ENCODE results near the gene TTC39C. TPM values are rescaled to one million over a fixed set of nuclear protein-coding genes. Genes with fewer than 3 reads are reported as not detected.
"Not testable (repeated sequence)": the region's sequence is repeated elsewhere in the genome, so short reads cannot be mapped to it uniquely, and the experiment has no call there.

Gene TTC39C
- total RNA-seq, 1 donor from 2014 or later, result 33.2 TPM

DNA sequence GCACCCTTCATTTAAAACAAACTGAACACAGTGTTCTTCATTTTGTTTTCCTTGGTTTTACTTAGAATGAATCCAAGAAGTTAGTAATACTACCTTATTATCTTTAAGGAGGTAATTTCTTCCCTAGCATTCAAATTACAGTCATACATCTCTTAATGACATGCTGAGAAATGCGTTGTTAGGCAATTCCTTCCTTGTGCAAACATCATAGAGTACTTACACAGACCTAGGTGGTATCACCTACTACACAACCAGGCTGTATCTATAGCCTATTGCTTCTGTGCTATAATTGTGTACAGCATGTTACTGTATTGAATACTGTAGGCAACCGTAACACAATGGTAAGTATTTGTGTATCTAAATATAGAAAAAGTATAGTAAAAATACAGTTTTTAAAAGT, 115.9 kb downstream of the TTC39C start:
- DNase-seq (ENCODE audit: low spot score), result no peak

GRCh38 chr18:24136967-24137373, 122.4 kb downstream of the TTC39C start:
- no peak for DNase-seq (ENCODE audit: low spot score)

DNA sequence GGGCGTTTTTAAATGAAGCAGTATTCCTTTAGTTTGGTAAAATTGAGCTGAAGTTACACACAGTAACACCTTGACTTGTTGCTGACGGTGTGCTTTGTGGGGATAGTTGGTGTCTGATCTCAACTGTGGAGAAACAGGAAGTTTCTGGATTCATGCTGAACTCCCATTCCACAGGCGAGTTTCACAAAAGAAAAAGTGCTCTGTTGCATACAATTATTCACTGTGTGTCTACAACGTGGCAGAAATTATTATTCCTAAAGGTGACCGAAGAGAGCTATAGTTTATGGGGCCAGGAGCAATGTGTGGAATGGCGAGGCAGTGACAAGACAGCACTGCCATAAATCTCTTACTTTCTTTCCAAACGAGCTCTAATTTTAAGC, 123.8 kb downstream of the TTC39C start:
- no peak for DNase-seq (ENCODE audit: low spot score)

DNA sequence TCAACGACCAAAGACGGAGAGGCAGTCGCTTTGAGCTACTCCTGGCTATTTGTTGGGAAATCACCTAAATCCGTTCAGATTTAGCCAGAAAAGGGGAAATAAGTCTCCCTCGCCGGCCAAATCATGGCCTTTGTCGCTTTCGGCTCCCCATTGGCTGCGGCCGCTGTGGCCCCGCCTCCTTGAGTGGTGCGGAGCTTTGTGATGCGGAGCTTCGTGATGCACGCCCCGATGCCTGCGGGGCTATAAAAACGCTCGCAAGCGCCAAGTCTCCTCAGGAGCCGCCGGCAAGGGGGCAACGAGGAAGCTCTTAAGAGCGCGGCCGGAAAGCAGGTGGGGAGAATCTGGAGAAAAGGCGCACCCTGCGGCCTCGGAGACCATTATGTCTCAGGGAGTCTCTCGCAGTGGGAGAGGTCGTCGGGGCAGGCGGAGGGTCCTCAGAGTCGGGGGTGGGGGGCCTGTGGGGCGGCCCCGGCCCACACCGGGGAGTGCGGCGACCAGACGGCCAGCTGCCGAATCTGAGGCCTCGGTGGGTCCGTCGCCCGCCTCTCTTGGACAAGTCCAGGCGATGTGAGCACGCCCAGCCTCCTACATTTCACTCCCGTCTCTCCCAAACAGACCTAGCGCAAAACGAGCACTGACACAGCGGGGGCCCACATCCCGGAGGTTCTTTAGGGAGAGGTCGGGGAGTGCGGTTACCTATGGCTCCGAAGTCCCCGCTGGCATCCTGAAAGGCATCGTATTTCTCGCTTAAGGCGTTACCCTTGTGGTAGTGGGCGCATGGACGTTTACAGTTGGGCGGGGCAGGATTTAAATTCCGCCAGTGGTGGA, 124.4 kb downstream of the TTC39C start, which contains the start of gene CABYR:
CABYR (plus strand) TSS at position 274 of the 828 bp plus-strand sequence. CDS start 4,053 bp downstream, outside the sequence.
- peak; percentile 80 for DNase-seq (ENCODE audit: low spot score)

GRCh38 chr18:24140697-24141096, 126.1 kb downstream of the TTC39C start:
- no peak for DNase-seq (ENCODE audit: low spot score)

DNA sequence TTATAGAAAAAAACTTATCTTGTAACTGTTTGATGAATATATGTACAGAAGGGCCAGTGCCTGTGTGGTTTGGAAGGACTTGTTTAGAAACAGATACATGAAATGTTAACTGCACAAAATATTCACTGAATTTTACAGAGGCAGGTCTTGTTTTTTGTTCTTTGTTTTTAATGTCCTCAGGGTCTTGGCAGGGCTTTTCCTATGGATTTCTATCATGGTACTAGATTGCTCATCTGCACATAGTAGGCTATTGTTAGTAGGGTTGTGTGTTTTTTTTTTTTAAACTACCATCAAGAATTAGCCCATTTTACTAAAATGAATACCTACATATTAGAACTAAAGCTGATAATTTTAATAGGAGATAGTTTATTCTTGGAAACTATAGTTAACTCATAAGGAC, 127.8 kb downstream of the TTC39C start:
- DNase-seq (ENCODE audit: low spot score), result no peak

DNA sequence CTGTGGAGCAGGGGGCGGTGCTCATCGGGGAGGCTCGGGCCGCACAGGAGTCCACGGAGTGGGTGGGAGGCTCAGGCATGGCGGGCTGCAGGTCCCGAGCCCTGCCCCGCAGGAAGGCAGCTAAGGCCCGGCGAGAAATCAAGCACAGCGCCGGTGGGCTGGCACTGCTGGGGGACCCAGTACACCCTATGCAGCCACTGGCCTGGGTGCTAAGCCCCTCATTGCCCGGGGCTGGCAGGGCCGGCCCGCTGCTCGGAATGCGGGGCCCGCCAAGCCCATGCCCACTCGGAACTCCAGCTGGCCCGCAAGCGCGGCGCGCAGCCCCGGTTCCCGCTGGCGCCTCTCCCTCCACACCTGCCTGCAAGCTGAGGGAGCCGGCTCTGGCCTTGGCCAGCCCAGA, 135.0 kb downstream of the TTC39C start:
- DNase-seq (ENCODE audit: low spot score), result not testable (repeated sequence)

DNA sequence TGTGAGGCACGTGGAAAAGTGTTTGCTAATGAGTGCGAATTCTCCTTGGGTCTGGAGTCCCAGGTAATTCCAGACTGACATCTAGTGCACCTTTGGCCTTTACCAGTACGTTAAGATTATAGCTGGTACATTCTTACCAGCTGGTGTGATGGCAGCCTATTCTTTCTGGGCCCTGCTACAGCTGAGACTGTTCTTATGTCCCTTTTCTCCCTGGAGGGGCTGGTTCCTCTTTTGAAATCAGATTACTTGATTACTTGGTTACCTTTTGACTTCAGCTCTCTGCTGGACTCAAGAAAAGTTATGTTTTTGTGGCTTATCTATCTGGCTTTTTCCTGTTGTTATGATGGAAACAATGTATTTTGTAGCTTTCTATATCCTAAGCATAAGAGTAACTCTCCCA, 138.8 kb downstream of the TTC39C start:
- no peak for DNase-seq (ENCODE audit: low spot score)

GRCh38 chr18:24157855-24158254, 143.3 kb downstream of the TTC39C start:
- DNase-seq (ENCODE audit: low spot score), result no peak

GRCh38 chr18:24160086-24160485, 145.5 kb downstream of the TTC39C start:
- DNase-seq (ENCODE audit: low spot score), result no peak

DNA sequence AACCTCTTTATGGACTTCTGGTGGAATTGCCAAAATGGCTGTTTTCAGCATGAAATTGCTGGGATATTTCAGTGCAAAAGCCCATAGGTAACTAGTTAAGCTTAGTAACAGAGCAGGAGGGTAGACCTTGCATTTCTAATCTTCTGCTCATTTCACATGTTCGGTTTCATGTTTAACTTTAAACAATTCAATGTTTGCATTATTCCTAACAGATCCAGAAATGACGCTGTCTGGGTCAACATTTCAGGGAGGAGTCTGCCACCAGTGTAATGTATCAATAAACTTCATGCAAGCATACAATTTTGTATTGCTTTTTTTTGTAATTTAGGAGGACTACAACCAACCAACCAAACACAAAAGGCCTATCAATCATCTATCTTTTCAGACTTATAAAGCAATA, 146.8 kb downstream of the TTC39C start:
- DNase-seq (ENCODE audit: low spot score), result no peak

DNA sequence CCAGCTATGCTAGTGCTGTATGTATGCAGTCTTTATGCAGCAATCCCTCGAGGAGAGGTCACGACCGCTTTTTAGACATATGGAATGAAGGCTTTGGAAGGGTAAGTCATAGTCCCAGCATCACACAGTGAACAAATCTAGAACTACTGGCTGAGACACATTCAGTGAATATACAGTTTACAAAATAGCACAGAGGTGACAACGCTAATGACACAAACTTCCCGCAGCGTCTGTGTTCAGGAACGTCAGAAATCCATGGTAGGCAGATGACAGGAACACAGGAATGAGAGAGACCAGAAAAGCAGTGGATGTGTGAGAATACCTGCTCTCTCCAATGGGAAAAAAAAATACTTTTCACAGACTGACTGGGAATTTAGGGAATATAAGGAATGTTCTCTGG, 153.9 kb downstream of the TTC39C start:
- no peak for DNase-seq (ENCODE audit: low spot score)

DNA sequence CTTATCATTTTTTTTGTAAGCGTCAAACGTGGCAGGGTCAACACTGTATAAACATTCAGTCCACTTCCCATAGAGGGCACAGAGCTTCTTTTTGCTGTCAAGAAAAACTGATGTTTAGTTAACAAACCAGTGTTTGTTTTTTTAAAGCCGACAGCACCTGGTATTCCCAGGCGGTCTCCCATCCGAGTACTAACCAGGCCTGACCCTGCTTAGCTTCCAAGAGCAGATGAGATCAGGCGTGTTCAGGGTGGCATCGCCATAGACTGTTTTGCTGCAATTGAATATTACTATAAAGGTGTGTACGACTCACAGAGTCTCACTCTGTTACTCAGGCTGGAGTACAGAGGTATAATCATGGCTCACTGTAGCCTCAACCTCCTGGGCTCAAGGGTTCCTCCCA, 155.8 kb downstream of the TTC39C start:
- no peak for DNase-seq (ENCODE audit: low spot score)

GRCh38 chr18:24173997-24174396, 159.4 kb downstream of the TTC39C start:
- no peak for DNase-seq (ENCODE audit: low spot score)

- peak; percentile 55 for DNase-seq (ENCODE audit: low spot score)
Observed at GRCh38 chr18:24176727-24177416, 162.3 kb downstream of the TTC39C start.

GRCh38 chr18:24177499-24178133, 163.1 kb downstream of the TTC39C start:
- DNase-seq (ENCODE audit: low spot score), result no peak

DNA sequence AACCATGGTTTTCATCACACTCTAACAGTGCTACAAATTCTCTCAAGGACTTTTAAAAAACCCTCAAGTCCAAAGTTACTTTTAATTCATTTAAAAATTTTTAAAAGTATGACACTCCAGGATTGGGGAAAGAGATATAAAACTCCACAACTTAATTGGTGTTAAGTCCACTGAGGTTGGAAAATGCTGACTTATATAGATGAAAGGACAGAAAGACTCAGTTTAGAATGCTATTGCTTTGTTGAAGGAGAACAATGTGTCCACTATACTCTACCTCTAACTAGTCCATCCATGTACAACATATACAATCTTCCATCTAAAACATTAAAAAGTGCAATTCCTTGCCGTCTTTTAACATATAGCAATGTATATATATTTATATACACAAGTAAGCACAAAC, 165.5 kb downstream of the TTC39C start:
- DNase-seq (ENCODE audit: low spot score), result no peak

DNA sequence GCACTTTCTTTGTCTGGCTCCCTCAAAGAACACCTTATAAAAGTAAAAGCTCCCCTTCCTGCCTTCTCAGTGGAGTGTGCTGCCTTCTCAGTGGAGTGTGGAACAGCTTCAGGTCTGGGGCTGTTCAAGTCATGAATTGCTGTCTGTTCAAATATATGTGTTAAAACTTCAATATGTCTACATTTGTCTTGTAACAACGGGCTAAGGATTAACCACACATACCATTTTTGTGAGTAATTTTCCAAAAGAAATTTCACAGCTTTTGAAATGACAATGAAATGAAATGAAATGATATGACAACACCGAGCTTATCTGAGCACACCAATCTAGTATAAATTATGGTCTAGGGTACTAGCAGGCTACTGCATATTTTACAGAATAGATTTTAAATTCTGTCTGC, 167.3 kb downstream of the TTC39C start:
- DNase-seq (ENCODE audit: low spot score), result no peak
